NT2/D1 (cell line): ENCODE results near the gene ULBP1.
"Not testable (repeated sequence)": the region's sequence is repeated elsewhere in the genome, so short reads cannot be mapped to it uniquely, and the experiment has no call there.

ENCODE experiments used
- YY1 ChIP-seq: IDR thresholded peaks from 2 replicates; pipeline ENCODE4 v1.6.1; 2011; ENCODE audit not compliant: insufficient read length, insufficient read depth
- ZNF274 ChIP-seq: IDR thresholded peaks from 2 replicates; pipeline ENCODE4 v1.6.1; 2011; ENCODE audit warnings: mild to moderate bottlenecking, low read depth, low read length

GRCh38 chr6:149922091-149922490 lies 41.7 kb upstream of the ULBP1 start:
- TF ChIP-seq ZNF274, YY1: not testable (repeated sequence)
